Gastroesophageal sphincter (tissue), 4 donors: ENCODE results near the gene CFC1. TPM values are rescaled to one million over a fixed set of nuclear protein-coding genes. Genes with fewer than 3 reads are reported as not detected.
"Not testable (repeated sequence)": the region's sequence is repeated elsewhere in the genome, so short reads cannot be mapped to it uniquely, and the experiment has no call there.

Experiments
- ATAC-seq: fragments of 150-250 bp; one replicate; pipeline ENCODE4 v1.9.1; 2016; ENCODE audit warnings: mild to moderate bottlenecking, moderate library complexity
- H3K27ac ChIP-seq, 4 donors: fragments of 200-600 bp; sonication (generic) in 3 of 4; 1 replicate in 3 of 4; 2 replicates in 1 of 4; pipeline ENCODE4 v1.5.1; 2016 to 2019
- H3K27me3 ChIP-seq: fragments of 200-600 bp; sonication (generic); one replicate; pipeline ENCODE4 v1.5.1; 2019
- H3K36me3 ChIP-seq, 2 donors: fragments of 200-600 bp; sonication (generic); one replicate each; pipeline ENCODE4 v1.5.1; 2019; ENCODE audit warnings: control low read depth in 1 of 2
- H3K4me1 ChIP-seq, 3 donors: fragments of 200-600 bp; sonication (generic); 1 replicate in 2 of 3; 2 replicates in 1 of 3; pipeline ENCODE4 v1.5.1; 2016 to 2019; ENCODE audit warnings: control low read depth in 2 of 3
- H3K4me3 ChIP-seq, 2 donors: fragments of 200-600 bp; sonication (generic); one replicate each; pipeline ENCODE4 v1.5.1; 2019; ENCODE audit warnings: mild to moderate bottlenecking in 1 of 2, moderate library complexity in 1 of 2
- H3K9me3 ChIP-seq, 3 donors: fragments of 200-600 bp; sonication (generic); one replicate each; pipeline ENCODE4 v1.5.1; 2017 to 2019; ENCODE audit warnings: control low read depth in 2 of 3
- WGBS, 2 donors: methylation state at CpG; one replicate each; pipeline ENCODE4 v1.1.5; 2018; ENCODE audit warnings: low coverage in 1 of 2; 5-methylcytosine and 5-hydroxymethylcytosine counted together
- total RNA-seq, 4 donors: library from RNA; depleted of rRNA; stranded (reverse); fragments of >200 nt; gene quantifications; one replicate each; pipeline ENCODE4 v1.1.0, GENCODE V29; 2016

The CFC1 gene
- total RNA-seq, 4 donors from 2014 or later = 0.54 TPM; not detected in 3

DNA sequence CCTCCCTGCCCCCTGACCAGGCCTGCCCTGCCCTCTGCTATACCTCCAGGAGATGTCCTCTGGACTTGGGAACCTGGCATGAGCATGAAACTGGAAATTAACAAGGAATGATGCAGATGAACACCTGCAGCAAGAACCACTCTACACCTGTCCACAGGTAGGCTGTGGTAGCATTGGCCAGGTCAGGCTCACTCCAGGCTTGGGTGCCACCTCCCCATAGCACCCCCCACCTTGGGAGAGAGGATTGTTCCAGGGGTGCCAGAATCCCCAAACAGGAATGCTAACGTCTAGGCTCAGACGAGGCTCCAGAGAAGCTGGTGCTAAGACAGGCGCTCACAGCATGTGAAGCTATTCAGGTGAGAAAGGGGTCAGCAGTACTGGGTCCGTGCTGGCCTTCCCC, 5.4 kb downstream of the CFC1 start:
- H3K27ac ChIP-seq, H3K4me3 ChIP-seq, H3K9me3 ChIP-seq, H3K4me1 ChIP-seq, H3K27me3 ChIP-seq, ATAC-seq, H3K36me3 ChIP-seq: not testable (repeated sequence)
- WGBS, 2 donors = no CpG with 5 or more reads among the region's 4 CpGs

GRCh38 chr2:130592791-130593414, 6.5 kb downstream of the CFC1 start:
- 7 to 75% methylated on average over 5 to 9 of the region's 40 CpGs for WGBS, 2 donors
- H3K27ac ChIP-seq, H3K4me1 ChIP-seq, H3K36me3 ChIP-seq, H3K4me3 ChIP-seq, H3K27me3 ChIP-seq, H3K9me3 ChIP-seq, ATAC-seq: not testable (repeated sequence)

GRCh38 chr2:130590842-130591359, 8.5 kb downstream of the CFC1 start:
- H3K9me3 ChIP-seq, H3K4me1 ChIP-seq, H3K4me3 ChIP-seq, H3K27ac ChIP-seq, H3K27me3 ChIP-seq, H3K36me3 ChIP-seq: not testable (repeated sequence)
- peak; percentile 43 for ATAC-seq
- 7% methylated on average over 5 of the region's 7 CpGs; no CpG with 5 or more reads in 1 of the 2 donors for WGBS, 2 donors

DNA sequence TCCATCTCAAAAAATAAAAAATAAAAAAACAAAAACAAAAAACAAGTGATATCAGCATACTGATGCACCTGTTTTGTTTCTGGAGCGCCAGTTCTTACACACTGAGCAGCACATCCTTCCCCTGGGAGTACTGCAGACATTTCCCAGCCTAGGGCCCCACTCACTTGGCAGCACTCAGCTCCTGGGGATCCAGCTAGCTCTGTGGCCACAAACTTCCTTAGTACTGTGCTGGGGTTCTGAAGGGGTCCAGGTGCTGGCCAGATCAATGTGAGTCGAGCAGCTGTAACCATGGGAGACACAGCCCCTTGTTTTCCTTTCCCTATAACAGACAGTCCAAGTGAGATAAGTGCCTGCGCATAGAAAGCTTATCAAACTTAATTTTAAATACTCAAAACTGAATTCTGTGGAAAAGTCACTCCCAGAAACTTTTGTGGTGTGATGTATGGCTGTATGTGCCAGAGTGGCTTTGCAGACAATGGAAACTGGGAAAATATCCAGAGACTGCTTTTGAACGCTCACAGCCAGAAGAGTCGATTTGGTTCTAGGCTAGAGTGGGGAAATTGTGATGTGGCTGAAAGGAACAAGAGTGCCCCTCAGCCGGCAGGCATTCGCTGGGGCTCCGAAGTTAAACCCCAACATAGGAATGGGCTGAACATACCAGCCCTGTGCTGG, 9.1 kb downstream of the CFC1 start:
- not testable (repeated sequence) for H3K27me3 ChIP-seq, H3K4me3 ChIP-seq, H3K27ac ChIP-seq, ATAC-seq, H3K4me1 ChIP-seq, H3K36me3 ChIP-seq, H3K9me3 ChIP-seq
- 11 to 21% methylated on average over 4 to 5 of the region's 8 CpGs for WGBS, 2 donors

- not testable (repeated sequence) for H3K27me3 ChIP-seq
Observed at GRCh38 chr2:130588688-130589458, 10.5 kb downstream of the CFC1 start.

DNA sequence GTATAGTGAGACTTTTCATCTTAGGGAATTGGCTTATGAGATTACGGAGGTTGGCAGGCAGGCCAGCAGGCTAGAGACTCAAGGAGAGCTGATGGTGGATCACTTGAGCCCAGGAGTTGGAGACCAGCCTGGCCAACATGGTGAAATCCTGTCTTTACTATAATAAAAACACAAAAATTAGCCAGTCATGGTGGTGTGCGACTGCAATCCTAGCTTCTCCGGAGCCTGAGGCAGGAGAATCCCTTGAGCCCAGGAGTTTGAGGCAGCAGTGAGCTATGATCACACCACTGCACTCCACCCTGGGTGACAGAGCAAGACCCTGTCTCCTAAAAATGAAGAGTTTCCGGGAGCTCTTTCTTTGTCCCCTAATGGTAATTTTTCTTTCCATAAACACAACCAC, 14.6 kb downstream of the CFC1 start:
- not testable (repeated sequence) for H3K4me1 ChIP-seq, H3K36me3 ChIP-seq, H3K4me3 ChIP-seq, H3K9me3 ChIP-seq, ATAC-seq, H3K27me3 ChIP-seq, H3K27ac ChIP-seq
- 83% methylated on average over 1 of the region's 4 CpGs; no CpG with 5 or more reads in 1 of the 2 donors for WGBS, 2 donors

More at GRCh38 chr2:130588688-130589458, 10.5 kb downstream of the CFC1 start:
- not testable (repeated sequence) for H3K4me3 ChIP-seq, ATAC-seq, H3K27ac ChIP-seq, H3K9me3 ChIP-seq, H3K4me1 ChIP-seq, H3K36me3 ChIP-seq
- no CpG with 5 or more reads among the region's 11 CpGs for WGBS, 2 donors

GRCh38 chr2:130583582-130583981, 15.8 kb downstream of the CFC1 start:
- not testable (repeated sequence) for H3K4me1 ChIP-seq, H3K4me3 ChIP-seq, H3K9me3 ChIP-seq, H3K27me3 ChIP-seq, H3K36me3 ChIP-seq, ATAC-seq, H3K27ac ChIP-seq
- 72% methylated on average over 4 of the region's 7 CpGs; no CpG with 5 or more reads in 1 of the 2 donors for WGBS, 2 donors

- not testable (repeated sequence) for H3K4me3 ChIP-seq, ATAC-seq, H3K9me3 ChIP-seq, H3K36me3 ChIP-seq, H3K27ac ChIP-seq, H3K27me3 ChIP-seq, H3K4me1 ChIP-seq
- WGBS, 2 donors = no CpG with 5 or more reads among the region's 7 CpGs
Observed at GRCh38 chr2:130582970-130583369, 16.4 kb downstream of the CFC1 start.

- not testable (repeated sequence) for H3K27me3 ChIP-seq, H3K9me3 ChIP-seq, H3K4me3 ChIP-seq, H3K27ac ChIP-seq, H3K36me3 ChIP-seq, H3K4me1 ChIP-seq, ATAC-seq
- WGBS, 2 donors = 94% methylated on average over 3 of the region's 7 CpGs; no CpG with 5 or more reads in 1 of the 2 donors
Observed at GRCh38 chr2:130581491-130581890, 17.9 kb downstream of the CFC1 start.

DNA sequence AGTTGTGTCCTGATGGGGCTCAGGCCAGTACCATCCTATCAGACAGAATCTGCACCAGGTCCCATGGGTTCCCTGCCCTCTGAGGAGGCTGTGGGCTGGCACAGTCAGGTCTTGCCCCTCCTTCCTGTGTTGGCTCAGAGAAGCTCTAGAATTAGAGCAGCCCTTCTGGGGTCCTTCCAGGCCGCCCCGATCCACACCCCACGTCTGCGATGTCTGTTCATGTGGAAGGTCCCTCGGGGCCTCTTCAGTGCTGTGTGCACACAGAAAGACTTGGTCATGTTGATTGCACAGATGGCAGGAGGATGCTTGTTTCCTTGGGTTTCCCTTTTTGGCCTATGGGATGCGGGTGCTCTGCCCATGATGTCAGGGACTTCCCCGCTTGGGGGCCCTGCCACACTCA, 20.3 kb downstream of the CFC1 start:
- not testable (repeated sequence) for H3K27ac ChIP-seq
- WGBS, 2 donors = no CpG with 5 or more reads among the region's 7 CpGs

GRCh38 chr2:130577559-130577958, 21.8 kb downstream of the CFC1 start:
- H3K36me3 ChIP-seq, H3K27ac ChIP-seq, H3K9me3 ChIP-seq, H3K4me1 ChIP-seq, H3K4me3 ChIP-seq, ATAC-seq, H3K27me3 ChIP-seq: not testable (repeated sequence)
- WGBS, 2 donors = no CpG with 5 or more reads among the region's 4 CpGs

More for the DNA sequence above, 20.3 kb downstream of the CFC1 start:
- H3K36me3 ChIP-seq, H3K27me3 ChIP-seq, ATAC-seq, H3K4me3 ChIP-seq, H3K9me3 ChIP-seq, H3K4me1 ChIP-seq: not testable (repeated sequence)

- not testable (repeated sequence) for H3K4me1 ChIP-seq, H3K27me3 ChIP-seq, H3K36me3 ChIP-seq, H3K27ac ChIP-seq, H3K4me3 ChIP-seq, H3K9me3 ChIP-seq
- no CpG with 5 or more reads among the region's 8 CpGs for WGBS, 2 donors
- ATAC-seq = peak; percentile 13
Observed at GRCh38 chr2:130576209-130576784, 23.1 kb downstream of the CFC1 start.

GRCh38 chr2:130574230-130574629, 25.1 kb downstream of the CFC1 start:
- not testable (repeated sequence) for H3K27ac ChIP-seq, H3K9me3 ChIP-seq, H3K27me3 ChIP-seq, H3K4me3 ChIP-seq, H3K36me3 ChIP-seq, H3K4me1 ChIP-seq, ATAC-seq
- no CpG with 5 or more reads among the region's 13 CpGs for WGBS, 2 donors
